Liver (tissue), 3 donors: ENCODE data around the gene IGHMBP2.

Source experiments
- JUND ChIP-seq, 2 donors: IDR thresholded peaks; 2 replicates each; pipeline ENCODE4 v1.6.1; 2016; ENCODE audit warnings: antibody characterized with exemption in 2 of 2
- RAD21 ChIP-seq, 2 donors: IDR thresholded peaks; 2 replicates each; pipeline ENCODE4 v1.6.1; 2016; ENCODE audit warnings: antibody characterized with exemption in 2 of 2, mild to moderate bottlenecking in 2 of 2
- TAF1 ChIP-seq: conservative IDR thresholded peaks from 2 replicates; pipeline ENCODE4 v1.6.1; 2016; ENCODE audit warnings: antibody characterized with exemption, mild to moderate bottlenecking
- TF ChIP-seq, protein P1 (sequence below): fragments of 150-350 bp; IDR thresholded peaks from 2 replicates; pipeline ENCODE4 v1.5.1; 2017; ENCODE audit warnings: improper control_type of control experiment, low read depth, low read length; ENCODE audit not compliant: missing input control
- TF ChIP-seq, protein P2 (sequence below): IDR thresholded peaks from 2 replicates; pipeline ENCODE4 v1.6.1; 2016; ENCODE audit warnings: antibody characterized with exemption, mild to moderate bottlenecking
- TF ChIP-seq, protein P3 (sequence below): IDR thresholded peaks from 2 replicates; pipeline ENCODE4 v1.6.1; 2016; ENCODE audit warnings: antibody characterized with exemption
- donor health status: healthy.
- donor health status: healthy.

DNA sequence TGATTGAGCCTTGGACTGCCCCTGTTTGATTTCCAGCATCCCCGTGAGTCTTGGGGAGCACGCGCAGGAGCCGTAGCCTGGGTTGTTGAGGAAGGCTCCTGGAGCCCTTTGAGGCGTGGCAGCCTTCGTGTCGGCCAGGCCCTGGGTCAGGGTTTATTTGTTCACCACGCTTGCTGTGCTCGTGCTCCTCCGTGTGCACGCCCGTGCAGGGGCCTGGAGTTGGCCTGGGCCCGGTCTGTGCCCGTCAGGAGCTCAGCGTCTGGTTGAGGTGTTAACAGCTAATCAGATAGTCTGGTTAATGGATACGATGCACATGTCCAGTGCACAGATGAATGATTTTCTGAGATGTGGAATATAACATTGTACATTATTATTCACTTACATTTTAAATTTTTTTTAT is 8.0 kb downstream of the IGHMBP2 start:
- TF ChIP-seq, protein P1, sequence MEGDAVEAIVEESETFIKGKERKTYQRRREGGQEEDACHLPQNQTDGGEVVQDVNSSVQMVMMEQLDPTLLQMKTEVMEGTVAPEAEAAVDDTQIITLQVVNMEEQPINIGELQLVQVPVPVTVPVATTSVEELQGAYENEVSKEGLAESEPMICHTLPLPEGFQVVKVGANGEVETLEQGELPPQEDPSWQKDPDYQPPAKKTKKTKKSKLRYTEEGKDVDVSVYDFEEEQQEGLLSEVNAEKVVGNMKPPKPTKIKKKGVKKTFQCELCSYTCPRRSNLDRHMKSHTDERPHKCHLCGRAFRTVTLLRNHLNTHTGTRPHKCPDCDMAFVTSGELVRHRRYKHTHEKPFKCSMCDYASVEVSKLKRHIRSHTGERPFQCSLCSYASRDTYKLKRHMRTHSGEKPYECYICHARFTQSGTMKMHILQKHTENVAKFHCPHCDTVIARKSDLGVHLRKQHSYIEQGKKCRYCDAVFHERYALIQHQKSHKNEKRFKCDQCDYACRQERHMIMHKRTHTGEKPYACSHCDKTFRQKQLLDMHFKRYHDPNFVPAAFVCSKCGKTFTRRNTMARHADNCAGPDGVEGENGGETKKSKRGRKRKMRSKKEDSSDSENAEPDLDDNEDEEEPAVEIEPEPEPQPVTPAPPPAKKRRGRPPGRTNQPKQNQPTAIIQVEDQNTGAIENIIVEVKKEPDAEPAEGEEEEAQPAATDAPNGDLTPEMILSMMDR = no peak
- TF ChIP-seq TAF1 (no peak), RAD21 (IDR thresholded peaks at IDR 0.05) (no peak), JUND (IDR thresholded peaks at IDR 0.05) (no peak)
- TF ChIP-seq, protein P2, sequence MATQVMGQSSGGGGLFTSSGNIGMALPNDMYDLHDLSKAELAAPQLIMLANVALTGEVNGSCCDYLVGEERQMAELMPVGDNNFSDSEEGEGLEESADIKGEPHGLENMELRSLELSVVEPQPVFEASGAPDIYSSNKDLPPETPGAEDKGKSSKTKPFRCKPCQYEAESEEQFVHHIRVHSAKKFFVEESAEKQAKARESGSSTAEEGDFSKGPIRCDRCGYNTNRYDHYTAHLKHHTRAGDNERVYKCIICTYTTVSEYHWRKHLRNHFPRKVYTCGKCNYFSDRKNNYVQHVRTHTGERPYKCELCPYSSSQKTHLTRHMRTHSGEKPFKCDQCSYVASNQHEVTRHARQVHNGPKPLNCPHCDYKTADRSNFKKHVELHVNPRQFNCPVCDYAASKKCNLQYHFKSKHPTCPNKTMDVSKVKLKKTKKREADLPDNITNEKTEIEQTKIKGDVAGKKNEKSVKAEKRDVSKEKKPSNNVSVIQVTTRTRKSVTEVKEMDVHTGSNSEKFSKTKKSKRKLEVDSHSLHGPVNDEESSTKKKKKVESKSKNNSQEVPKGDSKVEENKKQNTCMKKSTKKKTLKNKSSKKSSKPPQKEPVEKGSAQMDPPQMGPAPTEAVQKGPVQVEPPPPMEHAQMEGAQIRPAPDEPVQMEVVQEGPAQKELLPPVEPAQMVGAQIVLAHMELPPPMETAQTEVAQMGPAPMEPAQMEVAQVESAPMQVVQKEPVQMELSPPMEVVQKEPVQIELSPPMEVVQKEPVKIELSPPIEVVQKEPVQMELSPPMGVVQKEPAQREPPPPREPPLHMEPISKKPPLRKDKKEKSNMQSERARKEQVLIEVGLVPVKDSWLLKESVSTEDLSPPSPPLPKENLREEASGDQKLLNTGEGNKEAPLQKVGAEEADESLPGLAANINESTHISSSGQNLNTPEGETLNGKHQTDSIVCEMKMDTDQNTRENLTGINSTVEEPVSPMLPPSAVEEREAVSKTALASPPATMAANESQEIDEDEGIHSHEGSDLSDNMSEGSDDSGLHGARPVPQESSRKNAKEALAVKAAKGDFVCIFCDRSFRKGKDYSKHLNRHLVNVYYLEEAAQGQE = no peak
- TF ChIP-seq, protein P3, sequence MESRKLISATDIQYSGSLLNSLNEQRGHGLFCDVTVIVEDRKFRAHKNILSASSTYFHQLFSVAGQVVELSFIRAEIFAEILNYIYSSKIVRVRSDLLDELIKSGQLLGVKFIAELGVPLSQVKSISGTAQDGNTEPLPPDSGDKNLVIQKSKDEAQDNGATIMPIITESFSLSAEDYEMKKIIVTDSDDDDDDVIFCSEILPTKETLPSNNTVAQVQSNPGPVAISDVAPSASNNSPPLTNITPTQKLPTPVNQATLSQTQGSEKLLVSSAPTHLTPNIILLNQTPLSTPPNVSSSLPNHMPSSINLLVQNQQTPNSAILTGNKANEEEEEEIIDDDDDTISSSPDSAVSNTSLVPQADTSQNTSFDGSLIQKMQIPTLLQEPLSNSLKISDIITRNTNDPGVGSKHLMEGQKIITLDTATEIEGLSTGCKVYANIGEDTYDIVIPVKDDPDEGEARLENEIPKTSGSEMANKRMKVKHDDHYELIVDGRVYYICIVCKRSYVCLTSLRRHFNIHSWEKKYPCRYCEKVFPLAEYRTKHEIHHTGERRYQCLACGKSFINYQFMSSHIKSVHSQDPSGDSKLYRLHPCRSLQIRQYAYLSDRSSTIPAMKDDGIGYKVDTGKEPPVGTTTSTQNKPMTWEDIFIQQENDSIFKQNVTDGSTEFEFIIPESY = no peak
